ENCODE measurements around the gene HS6ST1. TPM values are rescaled to one million over a fixed set of nuclear protein-coding genes. Genes with fewer than 3 reads are reported as not detected.

Gene HS6ST1
- total RNA-seq, 1 donor from 2014 or later: 141 TPM

- Mint-ChIP-seq H3K27ac (peak overlapping the region; percentile 71), H3K27me3 (ENCODE audit: low read depth) (no peaks in the 10 kb centered on the region), H3K36me3 (no peaks in the 10 kb centered on the region), H3K4me1 (peaks cover 38% of the 10 kb centered on the region), H3K9me3 (no peaks in the 10 kb centered on the region), H3K4me3 (peak overlapping the region; percentile 63)
- no peak for TF ChIP-seq CTCF (IDR thresholded peaks at IDR 0.05; ENCODE audit: unreplicated experiment)
- no peak for DNase-seq (ENCODE audit: low spot score in 2 of 2, unreplicated experiment in 2 of 2)
These were observed 4.9 kb upstream of the HS6ST1 start for GRCh38 chr2:128323555-128323931.

GRCh38 chr2:128322715-128323554 lies 4.3 kb upstream of the HS6ST1 start:
- peak overlapping the region; percentile 63 for H3K4me3 Mint-ChIP-seq
- peak overlapping the region; percentile 88 for H3K27ac Mint-ChIP-seq
- no peaks in the 10 kb centered on the region for H3K9me3 Mint-ChIP-seq
- peaks cover 38% of the 10 kb centered on the region for H3K4me1 Mint-ChIP-seq
- no peak for TF ChIP-seq CTCF (IDR thresholded peaks at IDR 0.05; ENCODE audit: unreplicated experiment)
- no peaks in the 10 kb centered on the region for H3K36me3 Mint-ChIP-seq
- peak; percentile 19 to 37 for DNase-seq (ENCODE audit: low spot score in 2 of 2, unreplicated experiment in 2 of 2)
- no peaks in the 10 kb centered on the region for H3K27me3 Mint-ChIP-seq (ENCODE audit: low read depth)

- Mint-ChIP-seq H3K36me3 (no peaks in the 10 kb centered on the region), H3K27ac (peak overlapping the region; percentile 82), H3K27me3 (ENCODE audit: low read depth) (no peaks in the 10 kb centered on the region), H3K4me3 (peak overlapping the region; percentile 59), H3K4me1 (peaks cover 38% of the 10 kb centered on the region), H3K9me3 (no peaks in the 10 kb centered on the region)
- TF ChIP-seq CTCF (IDR thresholded peaks at IDR 0.05; ENCODE audit: unreplicated experiment): peak; percentile 96
- DNase-seq (ENCODE audit: low spot score in 2 of 2, unreplicated experiment in 2 of 2): peak; percentile 69 to 94
These were observed 3.4 kb upstream of the HS6ST1 start for GRCh38 chr2:128321784-128322714.

GRCh38 chr2:128320906-128321771 lies 2.5 kb upstream of the HS6ST1 start:
- Mint-ChIP-seq H3K27ac (peak overlapping the region; percentile 82), H3K36me3 (no peaks in the 10 kb centered on the region), H3K4me1 (peaks cover 42% of the 10 kb centered on the region), H3K4me3 (peak overlapping the region; percentile 54), H3K9me3 (no peaks in the 10 kb centered on the region), H3K27me3 (ENCODE audit: low read depth) (no peaks in the 10 kb centered on the region)
- no peak for TF ChIP-seq CTCF (IDR thresholded peaks at IDR 0.05; ENCODE audit: unreplicated experiment)
- no peak for DNase-seq (ENCODE audit: low spot score in 2 of 2, unreplicated experiment in 2 of 2)

Measured in mesothelial cell of epicardium (in vitro differentiated cells).